ENCODE measurements around the gene ZNF787.

Gene ZNF787

GRCh38 chr19:56087647-56088496 lies 33.2 kb downstream of the ZNF787 start:
- DNase-seq (ENCODE audit: low read depth in 3 of 3): no peak

GRCh38 chr19:56086671-56087430 lies 34.2 kb downstream of the ZNF787 start:
- no peak for DNase-seq (ENCODE audit: low read depth in 3 of 3)

- no peak for DNase-seq (ENCODE audit: low read depth in 3 of 3)
Observed at GRCh38 chr19:56085571-56086275, 35.4 kb downstream of the ZNF787 start.

- DNase-seq (ENCODE audit: low read depth in 3 of 3): no peak
Observed at GRCh38 chr19:56084835-56085536, 36.1 kb downstream of the ZNF787 start.

- no peak for DNase-seq (ENCODE audit: low read depth in 3 of 3)
Observed at GRCh38 chr19:56083668-56084067, 37.4 kb downstream of the ZNF787 start.

GRCh38 chr19:56080669-56081401 lies 40.3 kb downstream of the ZNF787 start:
- DNase-seq (ENCODE audit: low read depth in 3 of 3): peak; percentile 51 to 70 (median 52)

- DNase-seq (ENCODE audit: low read depth in 3 of 3): no peak
Observed at GRCh38 chr19:56079609-56080008, 41.5 kb downstream of the ZNF787 start.

- peak in 1 of 3 donors; percentile 33 for DNase-seq (ENCODE audit: low read depth in 3 of 3)
Observed at GRCh38 chr19:56076498-56076897, 44.6 kb downstream of the ZNF787 start.

- no peak for DNase-seq (ENCODE audit: low read depth in 3 of 3)
Observed at GRCh38 chr19:56071151-56071550, 49.9 kb downstream of the ZNF787 start.

GRCh38 chr19:56069642-56070041 lies 51.5 kb downstream of the ZNF787 start:
- DNase-seq (ENCODE audit: low read depth in 3 of 3): no peak

GRCh38 chr19:56066152-56067023 lies 54.7 kb downstream of the ZNF787 start:
- peak; percentile 37 to 45 (median 40) for DNase-seq (ENCODE audit: low read depth in 3 of 3)

- DNase-seq (ENCODE audit: low read depth in 3 of 3): no peak
Observed at GRCh38 chr19:56053596-56053995, 67.5 kb downstream of the ZNF787 start.

All from stimulated activated CD4-positive, alpha-beta T cell treated with anti-CD3 and anti-CD28 coated beads, TNF-alpha, amount 100 ng/mL, for 48 hours (primary cell).